A549 (cell line): ENCODE measurements around the gene TGFB1. TPM values are rescaled to one million over a fixed set of nuclear protein-coding genes. Genes with fewer than 3 reads are reported as not detected.

Source experiments
- ATAC-seq, 2 experiments: fragments of 200-7000 bp in 1 of 2; fragments of >200 bp in 1 of 2; cut with Nextera tagmentation in 1 of 2; cut with Tn5 transposase in 1 of 2; 3 replicates each; pipeline versions ENCODE4 v1.8.0 to v1.9.1; 2018 to 2020; ENCODE audit warnings: mild to moderate bottlenecking in 1 of 2, moderate library complexity in 1 of 2
- CTCF ChIA-PET: fragments of 300-600 bp; sonication (Branson Sonifier 250); formaldehyde crosslinking; extraction: SDS; loops from one replicate; lab custom pipeline; 2021; ENCODE audit warnings: antibody characterized with exemption, inconsistent platforms; lab: Yijun Ruan, JAX
- POLR2A ChIA-PET: fragments of 350-600 bp; formaldehyde crosslinking; extraction: SDS; loops from one replicate; lab custom pipeline; 2021; ENCODE audit warnings: antibody characterized with exemption, inconsistent platforms; lab: Yijun Ruan, JAX
- DNase-seq, 2 experiments: peaks; one replicate each; pipeline versions ENCODE4 v3.0.0 to v3.0.0-alpha.2; 2011 to 2016; ENCODE audit warnings: low read depth in 1 of 2, low spot score in 1 of 2
- FAIRE-seq: peaks from 2 replicates; lab custom pipeline; 2011; peaks lifted over from hg19 to GRCh38; lab: Jason Lieb, UNC
- H3K27ac ChIP-seq, 2 experiments: fragments of >200 bp; sonication (Bioruptor Twin); formaldehyde crosslinking; 3 replicates each; pipeline ENCODE4 v1.5.1; 2016 to 2017
- H3K4me1 ChIP-seq: fragments of >200 bp; sonication (Bioruptor Twin); formaldehyde crosslinking; 3 replicates; pipeline ENCODE4 v1.6.1; 2016
- H3K4me2 ChIP-seq: fragments of >200 bp; sonication (Bioruptor Twin); formaldehyde crosslinking; 3 replicates; pipeline ENCODE4 v1.6.1; 2016
- H3K4me3 ChIP-seq: fragments of >200 bp; sonication (Bioruptor Twin); formaldehyde crosslinking; 3 replicates; pipeline ENCODE4 v1.5.1; 2016
- H3K9me3 ChIP-seq: fragments of >200 bp; sonication (Bioruptor Twin); formaldehyde crosslinking; 3 replicates; pipeline ENCODE4 v1.6.1; 2016
- CEBPB ChIP-seq, 2 experiments: fragments of >200 bp in 1 of 2; sonication (Bioruptor Twin) in 1 of 2; formaldehyde crosslinking in 1 of 2; IDR thresholded peaks; 2 replicates each; pipeline ENCODE4 v1.6.1; 2012 to 2016
- CHD4 ChIP-seq: fragments of 200-600 bp; sonication (generic); IDR thresholded peaks from 2 replicates; pipeline ENCODE4 v1.6.1; 2016; ENCODE audit warnings: antibody characterized with exemption, mild to moderate bottlenecking, borderline replicate concordance
- E2F6 ChIP-seq: IDR thresholded peaks from 2 replicates; pipeline ENCODE4 v1.6.1; 2012; ENCODE audit warnings: low read depth, borderline replicate concordance
- EHMT2 ChIP-seq: fragments of 200-600 bp; sonication (generic); IDR thresholded peaks from 2 replicates; pipeline ENCODE4 v1.6.1; 2016; ENCODE audit warnings: antibody characterized with exemption, low read depth, mild to moderate bottlenecking, moderate library complexity
- ELK1 ChIP-seq: fragments of 150-350 bp; IDR thresholded peaks from 2 replicates; pipeline ENCODE4 v1.6.1; 2014; ENCODE audit warnings: low read depth, mild to moderate bottlenecking, low read length
- FOSL2 ChIP-seq, 2 experiments: fragments of 450-650 bp in 1 of 2; fragments of >200 bp in 1 of 2; sonication (Bioruptor Twin) in 1 of 2; formaldehyde crosslinking; IDR thresholded peaks; 2 replicates each; pipeline versions ENCODE4 v1.5.0 to v1.6.1; 2016 to 2020; ENCODE audit warnings: mild to moderate bottlenecking in 1 of 2, moderate library complexity in 1 of 2
- HEYL ChIP-seq: fragments of 250-450 bp; sonication (Bioruptor Pico); IDR thresholded peaks from 2 replicates; pipeline ENCODE4 v1.8.0; 2021; ENCODE audit warnings: mild to moderate bottlenecking, moderate library complexity
- HOXA7 ChIP-seq: fragments of 250-450 bp; sonication (Bioruptor Pico); IDR thresholded peaks from 2 replicates; pipeline ENCODE4 v1.5.0; 2020; ENCODE audit warnings: mild to moderate bottlenecking, moderate library complexity
- HOXB13 ChIP-seq: fragments of 250-450 bp; sonication (Bioruptor Pico); IDR thresholded peaks from 2 replicates; pipeline ENCODE4 v1.5.0; 2020; ENCODE audit warnings: low read depth, mild to moderate bottlenecking, moderate library complexity
- HOXB5 ChIP-seq: fragments of 250-450 bp; sonication (Bioruptor Pico); IDR thresholded peaks from 2 replicates; pipeline ENCODE4 v1.5.0; 2020; ENCODE audit warnings: mild to moderate bottlenecking, moderate library complexity
- JUN ChIP-seq, 2 experiments: fragments of >200 bp; sonication (Bioruptor Twin); formaldehyde crosslinking; IDR thresholded peaks; 2 replicates in 1 of 2; 3 replicates in 1 of 2; pipeline ENCODE4 v1.6.1; 2016 to 2017
- JUNB ChIP-seq: fragments of >200 bp; sonication (Bioruptor Twin); formaldehyde crosslinking; IDR thresholded peaks from 2 replicates; pipeline ENCODE4 v1.6.1; 2016
- KDM1A ChIP-seq: fragments of 200-600 bp; sonication (generic); IDR thresholded peaks from 2 replicates; pipeline ENCODE4 v1.6.1; 2016; ENCODE audit warnings: low read depth, mild to moderate bottlenecking
- KDM5A ChIP-seq: fragments of 200-600 bp; sonication (generic); IDR thresholded peaks from 2 replicates; pipeline ENCODE4 v1.6.1; 2016; ENCODE audit warnings: antibody characterized with exemption, mild to moderate bottlenecking
- MAFK ChIP-seq: fragments of 450-650 bp; IDR thresholded peaks from 2 replicates; pipeline ENCODE4 v1.6.1; 2014; ENCODE audit not compliant: partially characterized antibody
- MYC ChIP-seq: IDR thresholded peaks from 2 replicates; pipeline ENCODE4 v1.6.1; 2012; ENCODE audit warnings: mild to moderate bottlenecking, inconsistent platforms, low read length, improper control_type of control experiment, borderline replicate concordance
- NFE2L2 ChIP-seq: fragments of 150-350 bp; conservative IDR thresholded peaks from 2 replicates; pipeline ENCODE4 v1.6.1; 2014; ENCODE audit warnings: low read length
- POLR2A ChIP-seq: IDR thresholded peaks from 2 replicates; pipeline ENCODE4 v1.6.1; 2012; ENCODE audit warnings: mild to moderate bottlenecking, low read length
- REST ChIP-seq: fragments of 200-600 bp; sonication (generic); IDR thresholded peaks from 2 replicates; pipeline ENCODE4 v1.6.1; 2016; ENCODE audit warnings: antibody characterized with exemption, mild to moderate bottlenecking, moderate library complexity
- RNF2 ChIP-seq: fragments of 200-600 bp; sonication (generic); IDR thresholded peaks from 2 replicates; pipeline ENCODE4 v1.6.1; 2016; ENCODE audit warnings: low read depth, mild to moderate bottlenecking, antibody characterized with exemption, moderate library complexity, borderline replicate concordance
- SREBF2 ChIP-seq: fragments of 450-650 bp; IDR thresholded peaks from 2 replicates; pipeline ENCODE4 v1.6.1; 2014; ENCODE audit warnings: mild to moderate bottlenecking, moderate library complexity
- TP53 ChIP-seq: fragments of 250-450 bp; sonication (Bioruptor Pico); IDR thresholded peaks from 2 replicates; pipeline ENCODE4 v1.5.0; 2021; ENCODE audit warnings: mild to moderate bottlenecking, moderate library complexity
- USF2 ChIP-seq: fragments of 450-650 bp; IDR thresholded peaks from 2 replicates; pipeline ENCODE4 v1.6.1; 2014; ENCODE audit warnings: antibody characterized with exemption
- ZC3H11A ChIP-seq: fragments of 450-650 bp; IDR thresholded peaks from 2 replicates; pipeline ENCODE4 v1.6.1; 2014; ENCODE audit warnings: antibody characterized with exemption, mild to moderate bottlenecking
- ZNF302 ChIP-seq: fragments of 250-450 bp; sonication (Bioruptor Pico); IDR thresholded peaks from 2 replicates; pipeline ENCODE4 v1.9.0; 2021; ENCODE audit warnings: inconsistent platforms, mild to moderate bottlenecking, moderate library complexity
- WGBS: methylation state at CpG from one replicate; pipeline ENCODE4 v1.1.6; 2017; ENCODE audit errors: missing lambda C conversion rate; 5-methylcytosine and 5-hydroxymethylcytosine counted together
- polyA plus RNA-seq, 4 experiments: library from polyadenylated mRNA; depleted of rRNA in 3 of 4; stranded (reverse); fragments of >200 nt; fragmentation: RNase III in 1 of 4; extraction: RNeasy Plus Mini Kit Qiagen cat#74134 plus additional on column Dnase treatment in 1 of 4; gene quantifications; 2 replicates in 3 of 4; 3 replicates in 1 of 4; pipeline ENCODE4 v1.2.3, GENCODE V29; 2011 to 2017

Gene TGFB1
- polyA plus RNA-seq, 2 of the 4 experiments (the other 2 are of a cell fraction), result 6.0 to 83.2 TPM

GRCh38 chr19:41377977-41378709, 24.4 kb upstream of the TGFB1 start:
- FAIRE-seq (no peak), DNase-seq (no peak), ATAC-seq (peak; percentile 31 to 35; a peak in 5 of 6 replicates)
- 90% methylated on average over 9 of the region's 9 CpGs for WGBS
- TF ChIP-seq HEYL (CRISPR knock-in tag) (no peak), JUNB (no peak), USF2 (no peak), TP53 (CRISPR knock-in tag) (no peak), MYC (no peak), E2F6 (no peak), HOXB5 (CRISPR knock-in tag) (no peak), NFE2L2 (no peak), FOSL2 (IDR thresholded peaks at IDR 0.05) (no peak), FOSL2 (CRISPR knock-in tag; IDR thresholded peaks at IDR 0.05) (no peak), MAFK (no peak), KDM5A (no peak), KDM1A (no peak)
- ChIA-PET CTCF (interaction anchor here (0.6 to 7.6 kb wide), 13 partner anchors 10 to 1064 kb away, joined by 3 to 37 read pairs (median 5); partner anchors contain the start of gene B9D2), POLR2A (interaction anchor here (1.1 to 1.3 kb wide), 2 partner anchors 9 to 61 kb away, joined by 4 to 5 read pairs; no protein-coding TSS in a partner anchor)
- no peak overlapping the region for H3K4me2 ChIP-seq
- peaks cover 18% of the 10 kb centered on the region for H3K4me1 ChIP-seq
- no peak overlapping the region for H3K27ac ChIP-seq
- H3K9me3 ChIP-seq, result no peaks in the 10 kb centered on the region
- no peak overlapping the region for H3K4me3 ChIP-seq

GRCh38 chr19:41376998-41377365, 23.3 kb upstream of the TGFB1 start:
- 89% methylated on average over 8 of the region's 8 CpGs for WGBS
- Histone ChIP-seq H3K4me3 (peak overlapping the region; percentile 44; the same call in 1 of the 3 replicates), H3K4me1 (peaks cover 18% of the 10 kb centered on the region), H3K27ac (peak overlapping the region in 1 of 2 experiments; percentile 74; a peak in 4 of 6 replicates), H3K4me2 (peak overlapping the region; percentile 79), H3K9me3 (no peaks in the 10 kb centered on the region)
- FAIRE-seq, result no peak
- CTCF ChIA-PET, result interaction anchor here (0.6 to 7.6 kb wide), 10 partner anchors 9 to 709 kb away, joined by 3 to 37 read pairs (median 4); partner anchors contain the start of gene B9D2
- POLR2A ChIA-PET, result interaction anchor here (0.5 to 1.3 kb wide), 3 partner anchors 13 to 190 kb away, joined by 3 to 4 read pairs (median 3); partner anchors contain the start of gene B9D2
- DNase-seq, result no peak
- TF ChIP-seq ELK1 (no peak), REST (no peak), KDM1A (no peak), HOXB13 (CRISPR knock-in tag) (no peak), E2F6 (no peak), CEBPB (IDR thresholded peaks at IDR 0.05) (no peak), RNF2 (no peak), CHD4 (no peak), HOXA7 (CRISPR knock-in tag) (no peak), MAFK (no peak), JUN (IDR thresholded peaks at IDR 0.05) (no peak), EHMT2 (no peak), ZC3H11A (no peak), USF2 (no peak), POLR2A (no peak), ZNF302 (CRISPR knock-in tag) (no peak), SREBF2 (no peak), HEYL (CRISPR knock-in tag) (no peak)
- ATAC-seq, result peak; percentile 35 to 47
